SU-DHL-6 (cell line): ENCODE results near the gene CYP2E1.

Experiments used
- H2AFZ ChIP-seq: fragments of 200-600 bp; sonication (generic); 2 replicates; pipeline ENCODE4 v1.6.1; 2014; ENCODE audit warnings: low read depth, mild to moderate bottlenecking, moderate library complexity, mixed read lengths, antibody characterized with exemption, low read length; ENCODE audit not compliant: severe bottlenecking
- H3F3A ChIP-seq: fragments of 200-600 bp; shearing (Covaris generic); 2 replicates; pipeline ENCODE4 v1.6.0; 2016; ENCODE audit warnings: antibody characterized with exemption, mild to moderate bottlenecking; ENCODE audit not compliant: insufficient read depth
- H3K27ac ChIP-seq: fragments of 200-600 bp; sonication (generic); 2 replicates; pipeline ENCODE4 v1.5.1; 2016; ENCODE audit warnings: low read depth, mild to moderate bottlenecking, low read length, moderate library complexity, mixed read lengths
- H3K27me3 ChIP-seq: fragments of 200-600 bp; sonication (generic), shearing (Covaris generic); 2 replicates; pipeline ENCODE4 v1.6.0; 2014; ENCODE audit warnings: mild to moderate bottlenecking, low read length
- H3K36me3 ChIP-seq: fragments of 200-600 bp; sonication (generic); 2 replicates; pipeline ENCODE4 v1.6.1; 2014; ENCODE audit warnings: mild to moderate bottlenecking, low read length, mixed read lengths
- H3K4me2 ChIP-seq: fragments of 300-600, 200-600 bp; shearing (Covaris generic), sonication (generic); 2 replicates; pipeline ENCODE4 v1.6.0; 2014; ENCODE audit warnings: low read length, low read depth, mild to moderate bottlenecking; ENCODE audit not compliant: poor library complexity, severe bottlenecking
- H3K4me3 ChIP-seq: fragments of 200-600 bp; sonication (generic); 2 replicates; pipeline ENCODE4 v1.5.1; 2014; ENCODE audit warnings: antibody characterized with exemption, low read length, mild to moderate bottlenecking, mixed read lengths; ENCODE audit not compliant: insufficient read depth, poor library complexity, severe bottlenecking
- H3K79me2 ChIP-seq: fragments of 200-600 bp; sonication (generic); 2 replicates; pipeline ENCODE4 v1.6.1; 2014; ENCODE audit warnings: mild to moderate bottlenecking, low read length, moderate library complexity; ENCODE audit not compliant: insufficient read depth
- H3K9ac ChIP-seq: fragments of 200-600 bp; sonication (generic); 2 replicates; pipeline ENCODE4 v1.7.0; 2014; ENCODE audit warnings: mild to moderate bottlenecking, low read length
- H3K9me2 ChIP-seq: fragments of 200-600 bp; sonication (generic); replicated peaks from 2 replicates; pipeline ENCODE4 v1.6.1; 2014; ENCODE audit warnings: low read length; ENCODE audit not compliant: insufficient read depth
- H3K9me3 ChIP-seq: fragments of 200-600 bp; sonication (generic); 2 replicates; pipeline ENCODE4 v1.6.1; 2014; ENCODE audit warnings: low read length, mixed read lengths; ENCODE audit not compliant: insufficient read depth
- H4K20me1 ChIP-seq: fragments of 200-600 bp; sonication (generic); 2 replicates; pipeline ENCODE4 v1.6.1; 2014; ENCODE audit warnings: low read depth, mild to moderate bottlenecking, antibody characterized with exemption, low read length, moderate library complexity, mixed read lengths
- EZH2phosphoT487 ChIP-seq: fragments of 200-600 bp; sonication (generic), shearing (Covaris generic); conservative IDR thresholded peaks from 2 replicates; pipeline ENCODE4 v1.6.1; 2018; ENCODE audit warnings: mild to moderate bottlenecking, antibody characterized with exemption, low read length, moderate library complexity, mixed read lengths
- TF ChIP-seq, protein P1 (sequence below): fragments of 200-600 bp; sonication (generic); IDR thresholded peaks from one replicate; pipeline ENCODE4 v1.5.1; 2017; ENCODE audit warnings: antibody characterized with exemption, mild to moderate bottlenecking, low read length, moderate library complexity; ENCODE audit not compliant: insufficient read depth, poor library complexity, severe bottlenecking

Gene CYP2E1

DNA sequence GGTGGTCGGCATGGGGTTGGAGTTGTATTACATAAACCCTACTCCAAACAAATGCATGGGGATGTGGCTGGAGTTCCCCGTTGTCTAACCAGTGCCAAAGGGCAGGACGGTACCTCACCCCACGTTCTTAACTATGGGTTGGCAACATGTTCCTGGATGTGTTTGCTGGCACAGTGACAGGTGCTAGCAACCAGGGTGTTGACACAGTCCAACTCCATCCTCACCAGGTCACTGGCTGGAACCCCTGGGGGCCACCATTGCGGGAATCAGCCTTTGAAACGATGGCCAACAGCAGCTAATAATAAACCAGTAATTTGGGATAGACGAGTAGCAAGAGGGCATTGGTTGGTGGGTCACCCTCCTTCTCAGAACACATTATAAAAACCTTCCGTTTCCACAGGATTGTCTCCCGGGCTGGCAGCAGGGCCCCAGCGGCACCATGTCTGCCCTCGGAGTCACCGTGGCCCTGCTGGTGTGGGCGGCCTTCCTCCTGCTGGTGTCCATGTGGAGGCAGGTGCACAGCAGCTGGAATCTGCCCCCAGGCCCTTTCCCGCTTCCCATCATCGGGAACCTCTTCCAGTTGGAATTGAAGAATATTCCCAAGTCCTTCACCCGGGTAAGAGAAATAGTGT, at the start of gene CYP2E1:
TSS of gene CYP2E1 (plus strand) at position 407 of the 632 bp plus-strand sequence. CDS start at position 440, 33 bp downstream.
- Histone ChIP-seq H4K20me1 (no peaks in the 10 kb centered on the region), H3K9me2 (no peaks in the 10 kb centered on the region), H3K27ac (no peak within 1 kb of the TSS), H3K4me2 (no peak within 1 kb of the TSS), H3K27me3 (no peaks in the 10 kb centered on the region; the same call in 1 of the 2 replicates), H3K4me3 (no peak within 1 kb of the TSS), H2AFZ (no peak within 1 kb of the TSS), H3K9me3 (no peaks in the 10 kb centered on the region), H3K79me2 (no peaks in the 10 kb centered on the region), H3F3A (no peaks in the 10 kb centered on the region), H3K9ac (no peak within 1 kb of the TSS), H3K36me3 (no peaks in the 10 kb centered on the region)
- TF ChIP-seq, protein P1, sequence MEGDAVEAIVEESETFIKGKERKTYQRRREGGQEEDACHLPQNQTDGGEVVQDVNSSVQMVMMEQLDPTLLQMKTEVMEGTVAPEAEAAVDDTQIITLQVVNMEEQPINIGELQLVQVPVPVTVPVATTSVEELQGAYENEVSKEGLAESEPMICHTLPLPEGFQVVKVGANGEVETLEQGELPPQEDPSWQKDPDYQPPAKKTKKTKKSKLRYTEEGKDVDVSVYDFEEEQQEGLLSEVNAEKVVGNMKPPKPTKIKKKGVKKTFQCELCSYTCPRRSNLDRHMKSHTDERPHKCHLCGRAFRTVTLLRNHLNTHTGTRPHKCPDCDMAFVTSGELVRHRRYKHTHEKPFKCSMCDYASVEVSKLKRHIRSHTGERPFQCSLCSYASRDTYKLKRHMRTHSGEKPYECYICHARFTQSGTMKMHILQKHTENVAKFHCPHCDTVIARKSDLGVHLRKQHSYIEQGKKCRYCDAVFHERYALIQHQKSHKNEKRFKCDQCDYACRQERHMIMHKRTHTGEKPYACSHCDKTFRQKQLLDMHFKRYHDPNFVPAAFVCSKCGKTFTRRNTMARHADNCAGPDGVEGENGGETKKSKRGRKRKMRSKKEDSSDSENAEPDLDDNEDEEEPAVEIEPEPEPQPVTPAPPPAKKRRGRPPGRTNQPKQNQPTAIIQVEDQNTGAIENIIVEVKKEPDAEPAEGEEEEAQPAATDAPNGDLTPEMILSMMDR: no peak
- no peak for TF ChIP-seq EZH2phosphoT487

DNA sequence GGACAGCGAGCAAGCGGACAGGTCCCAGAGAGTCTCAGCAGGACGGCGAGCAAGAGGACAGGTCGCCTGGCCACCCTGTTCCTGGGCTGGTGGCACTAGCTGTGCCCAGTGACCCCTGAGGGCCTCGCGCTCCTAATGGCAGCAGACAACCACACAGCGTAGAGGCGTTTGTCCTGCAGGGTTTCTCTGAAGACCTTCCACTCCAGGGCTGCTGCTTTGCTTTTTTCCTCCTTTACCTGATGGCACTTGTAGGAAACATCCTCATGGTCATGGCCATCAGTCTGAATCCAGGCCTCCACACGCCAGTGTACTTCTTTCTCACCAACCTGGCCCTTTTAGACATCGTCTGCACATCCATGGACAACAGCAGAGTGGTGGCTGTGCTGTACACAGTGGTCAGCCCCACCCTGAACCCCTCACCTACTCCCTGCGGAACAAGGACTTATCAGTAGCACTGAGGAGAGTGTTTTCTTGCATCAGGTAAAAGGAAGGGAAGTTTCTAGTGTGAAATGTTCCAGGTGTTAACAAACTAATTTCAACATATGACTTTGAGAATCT, 46.0 kb upstream of the CYP2E1 start:
- Histone ChIP-seq H3K79me2 (no peaks in the 10 kb centered on the region), H3K9me3 (0 out of 2 replicates have a peak, but pooled peaks cover 11% of the 10 kb centered on the region), H3K4me2 (no peak overlapping the region)

DNA sequence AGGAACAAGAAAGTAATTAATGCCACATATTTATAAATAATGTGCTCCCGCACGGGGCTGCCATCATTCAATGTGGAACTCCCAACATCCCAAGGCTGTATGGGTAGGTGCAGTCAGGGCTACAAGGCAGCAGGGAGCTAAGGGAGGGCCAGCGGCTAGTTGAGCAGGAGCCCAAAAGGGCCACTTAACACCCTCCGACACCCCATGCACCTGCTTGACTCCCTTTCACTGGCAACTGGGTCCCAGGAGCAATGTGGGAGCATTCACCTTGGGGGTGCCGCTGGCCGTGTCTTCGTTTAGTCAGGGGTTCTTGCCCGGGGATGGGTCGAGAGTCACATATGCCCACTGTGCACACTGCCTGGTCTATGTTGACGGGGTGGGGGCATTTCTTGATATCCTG, 45.5 kb upstream of the CYP2E1 start:
- H3K27ac ChIP-seq: no peak overlapping the region

More for the DNA sequence above, 46.0 kb upstream of the CYP2E1 start:
- Histone ChIP-seq H3K27me3 (no peaks in the 10 kb centered on the region), H3K4me3 (no peak overlapping the region), H3K9ac (no peak overlapping the region), H2AFZ (no peak overlapping the region), H3F3A (no peaks in the 10 kb centered on the region), H3K27ac (no peak overlapping the region), H3K9me2 (no peaks in the 10 kb centered on the region), H3K36me3 (no peaks in the 10 kb centered on the region), H4K20me1 (no peaks in the 10 kb centered on the region)
- TF ChIP-seq, protein P1: no peak
- no peak for TF ChIP-seq EZH2phosphoT487

More for the DNA sequence above, 45.5 kb upstream of the CYP2E1 start:
- H3F3A ChIP-seq: no peaks in the 10 kb centered on the region
- no peak overlapping the region for H3K9ac ChIP-seq
- H4K20me1 ChIP-seq: no peaks in the 10 kb centered on the region
- TF ChIP-seq EZH2phosphoT487: no peak
- TF ChIP-seq, protein P1: no peak
- no peak overlapping the region for H3K4me3 ChIP-seq
- H3K4me2 ChIP-seq: no peak overlapping the region
- no peaks in the 10 kb centered on the region for H3K27me3 ChIP-seq
- H3K79me2 ChIP-seq: no peaks in the 10 kb centered on the region
- H2AFZ ChIP-seq: no peak overlapping the region
- no peaks in the 10 kb centered on the region for H3K36me3 ChIP-seq
- H3K9me3 ChIP-seq: 0 out of 2 replicates have a peak, but pooled peaks cover 11% of the 10 kb centered on the region
- no peaks in the 10 kb centered on the region for H3K9me2 ChIP-seq
